Hematopoietic multipotent progenitor cell treated with erythropoietin and hydrocortisone succinate and interleukin-3 and kit ligand, for 17 days (in vitro differentiated cells): Measurements from ENCODE around the gene BRD3.
"Not testable (repeated sequence)": the region's sequence is repeated elsewhere in the genome, so short reads cannot be mapped to it uniquely, and the experiment has no call there.

Experiments used
- DNase-seq: peaks from one replicate; pipeline ENCODE4 v3.0.0-alpha.2; 2015; ENCODE audit warnings: low spot score

The BRD3 gene

GRCh38 chr9:133993635-133994253 lies 74.1 kb downstream of the BRD3 start:
- no peak for DNase-seq

- peak; percentile 6 for DNase-seq
Observed at GRCh38 chr9:133992780-133993634, 74.8 kb downstream of the BRD3 start.

GRCh38 chr9:133991964-133992779 lies 75.7 kb downstream of the BRD3 start, which contains the start of gene VAV2:
TSS of gene VAV2 (minus strand) at chr9:133992324. CDS start at chr9:133992278, 46 bp downstream.
- DNase-seq, result no peak

GRCh38 chr9:133991214-133991921 lies 76.5 kb downstream of the BRD3 start:
- DNase-seq, result no peak

- DNase-seq, result no peak
Observed at GRCh38 chr9:133990366-133991213, 77.2 kb downstream of the BRD3 start.

- no peak for DNase-seq
Observed at GRCh38 chr9:133989625-133990365, 78.0 kb downstream of the BRD3 start.

- not testable (repeated sequence) for DNase-seq
Observed at GRCh38 chr9:133988771-133989170, 79.1 kb downstream of the BRD3 start.

GRCh38 chr9:133987946-133988665 lies 79.7 kb downstream of the BRD3 start:
- no peak for DNase-seq

- no peak for DNase-seq
Observed at GRCh38 chr9:133987446-133987788, 80.4 kb downstream of the BRD3 start.

- no peak for DNase-seq
Observed at GRCh38 chr9:133986774-133987445, 80.9 kb downstream of the BRD3 start.

- DNase-seq, result no peak
Observed at GRCh38 chr9:133986061-133986460, 81.8 kb downstream of the BRD3 start.

GRCh38 chr9:133982971-133983720 lies 84.7 kb downstream of the BRD3 start:
- DNase-seq, result no peak

GRCh38 chr9:133981958-133982681 lies 85.7 kb downstream of the BRD3 start:
- no peak for DNase-seq

GRCh38 chr9:133981589-133981957 lies 86.3 kb downstream of the BRD3 start:
- no peak for DNase-seq

- DNase-seq, result no peak
Observed at GRCh38 chr9:133980864-133981588, 86.8 kb downstream of the BRD3 start.
